ENCODE results near the gene BNIP1.

Gene BNIP1

DNA sequence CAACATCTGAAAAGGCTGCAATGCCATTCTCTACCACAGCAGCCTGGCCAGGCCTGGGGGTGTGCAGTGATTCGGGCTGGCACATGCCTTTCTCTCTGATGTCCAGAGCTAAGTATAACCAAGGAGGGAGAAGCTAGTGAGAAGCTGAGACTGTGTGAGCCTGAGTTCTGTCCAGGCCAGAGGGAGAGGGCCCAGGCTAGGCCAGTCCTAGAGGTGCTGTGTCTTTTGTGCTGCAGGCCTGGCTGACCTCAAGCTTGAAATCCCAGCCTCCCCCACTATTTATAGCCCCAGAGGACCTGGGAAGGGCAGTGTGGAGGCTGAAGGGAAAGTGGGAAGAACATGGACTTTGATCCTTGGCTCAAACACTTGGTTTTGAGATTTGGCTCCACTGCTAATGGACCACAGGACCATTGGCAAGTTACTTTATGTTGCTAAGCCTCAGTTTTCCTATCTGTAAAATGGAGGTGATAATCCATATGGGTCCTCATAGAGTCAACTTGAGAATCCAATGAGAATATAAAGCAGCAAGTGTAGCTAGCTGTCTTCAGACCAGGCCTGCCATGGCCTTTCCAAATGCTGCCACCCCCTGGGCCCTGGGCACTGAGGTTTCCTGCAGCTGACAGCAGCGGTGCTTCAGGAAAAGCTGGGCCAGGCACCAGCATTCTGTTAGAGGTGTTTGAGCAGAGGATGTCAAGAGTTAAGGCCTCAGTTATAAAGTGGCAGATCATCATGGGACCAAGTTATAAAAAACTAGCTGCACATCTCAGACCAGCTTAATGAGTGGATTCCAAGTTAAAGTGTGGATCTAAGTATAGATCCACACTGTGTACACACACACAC, 21.1 kb downstream of the BNIP1 start:
- DNase-seq (ENCODE audit: low read depth), result no peak

DNA sequence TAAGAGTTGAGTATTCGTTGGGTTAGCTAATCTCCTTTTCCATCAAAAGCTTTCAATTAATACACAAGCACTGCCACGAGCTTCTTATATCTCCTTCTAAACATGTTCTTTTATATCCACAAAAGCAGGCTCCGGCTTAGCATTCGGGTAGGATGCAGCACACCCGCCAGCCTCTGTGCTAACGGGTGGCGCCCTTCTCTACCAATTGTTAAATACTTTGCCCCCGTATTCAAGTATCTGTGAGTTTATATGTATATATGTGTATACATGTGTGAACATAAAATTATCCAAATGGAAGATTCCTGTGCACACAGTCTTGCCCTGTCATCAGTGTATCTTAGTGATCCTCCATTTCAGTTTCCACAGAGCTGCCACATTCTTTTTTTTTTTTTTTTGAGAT, 27.8 kb downstream of the BNIP1 start:
- DNase-seq (ENCODE audit: low read depth), result no peak

GRCh38 chr5:173175523-173175922, 31.2 kb downstream of the BNIP1 start:
- no peak for DNase-seq (ENCODE audit: low read depth)

DNA sequence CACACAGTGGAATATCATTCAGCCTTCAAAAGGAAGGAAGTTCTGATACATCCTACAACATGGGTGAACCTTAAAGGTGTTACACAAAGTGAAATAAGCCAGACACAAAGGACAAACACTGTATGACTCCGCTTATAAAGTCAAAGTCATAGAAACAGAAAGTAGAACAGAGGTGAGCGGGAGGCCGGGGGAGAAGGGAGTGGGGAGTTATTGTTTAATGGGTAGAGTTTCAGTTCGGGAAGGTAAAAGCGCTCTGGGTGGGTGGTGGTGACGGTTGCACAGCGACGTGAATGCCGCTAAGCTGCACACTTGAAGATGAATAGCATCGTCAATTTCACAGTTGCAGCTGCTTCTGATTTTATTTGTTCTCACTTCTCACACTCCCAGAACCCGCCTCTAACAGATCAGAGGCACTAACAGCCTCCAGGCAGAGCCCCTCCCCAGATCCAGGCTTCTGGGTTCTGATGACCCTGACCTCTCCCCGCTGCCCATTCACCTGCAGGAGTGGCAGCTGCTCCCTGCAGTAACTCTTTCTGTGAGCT, 34.1 kb downstream of the BNIP1 start:
- DNase-seq (ENCODE audit: low read depth), result no peak

- DNase-seq (ENCODE audit: low read depth), result no peak
Observed at GRCh38 chr5:173180331-173180730, 36.0 kb downstream of the BNIP1 start.

DNA sequence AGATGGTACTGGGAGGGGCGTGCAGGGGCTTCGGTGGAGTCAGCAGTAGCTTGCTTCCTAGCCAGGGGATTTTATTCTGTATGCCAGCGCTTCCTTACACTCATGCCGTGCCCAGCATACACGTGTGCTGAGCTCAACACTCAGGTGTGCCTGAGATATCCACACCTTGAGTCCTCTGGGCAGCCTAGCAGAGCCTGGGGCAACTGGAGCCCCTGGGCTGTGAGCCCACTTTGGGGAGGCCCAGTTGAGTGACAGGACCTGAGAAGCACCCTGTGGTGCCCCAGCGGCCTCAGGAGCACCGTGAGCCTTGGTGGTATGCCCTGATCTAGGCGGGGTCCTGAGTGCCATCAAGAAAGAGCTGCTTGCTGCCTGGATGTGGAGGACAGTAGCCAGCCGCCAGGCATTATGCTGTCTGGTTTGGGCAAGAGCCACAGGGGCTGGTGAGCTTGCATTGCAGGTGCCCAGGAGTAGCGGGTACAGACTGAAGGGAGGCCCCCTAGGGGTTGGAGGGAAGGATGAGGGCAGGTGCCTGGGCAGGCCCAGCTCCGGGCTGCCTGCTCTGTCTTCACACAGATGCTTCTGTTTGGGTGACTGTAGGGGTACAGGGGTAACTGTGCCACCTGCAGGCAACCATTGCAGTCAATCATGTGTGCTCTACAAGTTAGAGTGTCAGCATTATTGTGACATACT, 42.9 kb downstream of the BNIP1 start:
- no peak for DNase-seq (ENCODE audit: low read depth)

DNA sequence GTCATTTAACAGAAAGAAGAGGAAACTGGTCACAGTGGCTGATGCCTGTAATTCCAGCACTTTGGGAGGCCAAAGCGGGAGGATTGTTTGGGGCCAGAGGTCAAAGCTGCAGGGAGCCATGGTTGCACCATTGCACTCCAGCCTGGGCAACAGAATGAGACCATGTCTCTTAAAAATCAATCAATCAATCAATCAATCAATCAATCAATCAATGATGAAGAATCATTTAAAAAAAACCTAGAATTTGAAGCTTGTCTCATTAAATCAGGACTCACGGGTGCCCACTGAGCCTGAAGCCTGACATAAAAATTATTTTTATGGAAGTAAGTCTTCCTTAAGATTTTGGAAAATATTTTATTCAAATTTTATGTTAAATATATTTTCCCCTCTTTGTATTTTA, 43.9 kb downstream of the BNIP1 start:
- no peak for DNase-seq (ENCODE audit: low read depth)

- no peak for DNase-seq (ENCODE audit: low read depth)
Observed at GRCh38 chr5:173191015-173191414, 46.7 kb downstream of the BNIP1 start.

DNA sequence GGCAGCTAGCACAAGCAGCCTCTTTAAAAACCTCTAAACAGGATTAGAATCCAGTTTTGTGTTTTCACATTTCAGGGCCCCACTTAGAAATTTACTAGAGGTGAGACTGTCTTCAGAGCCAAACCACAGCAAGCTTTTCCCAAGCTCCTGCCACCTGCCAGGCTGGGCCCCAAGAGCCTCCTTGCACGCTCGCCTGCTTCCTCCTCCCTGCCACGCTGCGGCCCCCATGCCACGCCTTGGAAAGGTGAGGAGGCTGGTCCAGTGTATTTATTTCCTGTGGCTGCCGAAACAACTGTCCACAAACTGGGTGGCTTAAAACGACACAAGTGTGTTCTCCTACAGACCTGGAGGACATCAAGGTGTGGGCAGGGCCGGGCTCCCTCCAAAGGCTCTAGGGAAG, 47.2 kb downstream of the BNIP1 start:
- no peak for DNase-seq (ENCODE audit: low read depth)

- DNase-seq (ENCODE audit: low read depth), result no peak
Observed at GRCh38 chr5:173192561-173192960, 48.2 kb downstream of the BNIP1 start.

GRCh38 chr5:173196133-173196952, 52.0 kb downstream of the BNIP1 start:
- no peak for DNase-seq (ENCODE audit: low read depth)

- no peak for DNase-seq (ENCODE audit: low read depth)
Observed at GRCh38 chr5:173197375-173197891, 53.1 kb downstream of the BNIP1 start.

- no peak for DNase-seq (ENCODE audit: low read depth)
Observed at GRCh38 chr5:173198049-173198448, 53.7 kb downstream of the BNIP1 start.

- DNase-seq (ENCODE audit: low read depth), result no peak
Observed at GRCh38 chr5:173200356-173200755, 56.0 kb downstream of the BNIP1 start.

DNA sequence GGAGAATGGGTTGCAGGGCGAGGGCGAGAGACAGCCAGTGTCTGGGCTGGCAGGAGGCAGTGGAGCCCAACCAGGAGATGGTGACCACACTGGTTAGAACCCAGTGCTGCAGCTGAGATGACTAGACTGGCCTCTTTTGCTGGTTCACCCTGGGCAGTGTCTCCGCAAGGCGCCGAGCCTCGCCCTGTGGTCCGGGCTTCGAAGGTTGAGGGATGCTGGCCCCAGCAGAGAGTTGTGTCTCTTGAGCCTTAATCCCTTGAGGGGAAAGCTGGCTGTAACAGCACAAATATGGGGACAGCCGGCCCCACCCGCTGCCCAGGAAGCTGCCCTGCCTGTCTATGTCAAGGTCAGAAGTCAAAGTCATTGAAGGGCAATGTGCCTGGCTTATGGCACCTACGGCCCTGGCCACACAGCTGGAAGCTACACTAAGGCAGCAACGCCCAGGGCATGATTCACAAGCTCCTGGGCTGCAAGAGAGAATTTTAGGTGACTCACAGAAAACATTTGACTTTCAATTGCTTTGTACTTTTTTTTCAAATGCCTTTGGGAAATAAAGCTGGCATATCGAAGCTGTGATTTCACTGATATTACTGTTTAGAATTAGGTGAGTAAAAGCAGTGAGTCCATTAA, 57.4 kb downstream of the BNIP1 start:
- no peak for DNase-seq (ENCODE audit: low read depth)

GRCh38 chr5:173202266-173202875, 58.0 kb downstream of the BNIP1 start:
- DNase-seq (ENCODE audit: low read depth), result no peak

DNA sequence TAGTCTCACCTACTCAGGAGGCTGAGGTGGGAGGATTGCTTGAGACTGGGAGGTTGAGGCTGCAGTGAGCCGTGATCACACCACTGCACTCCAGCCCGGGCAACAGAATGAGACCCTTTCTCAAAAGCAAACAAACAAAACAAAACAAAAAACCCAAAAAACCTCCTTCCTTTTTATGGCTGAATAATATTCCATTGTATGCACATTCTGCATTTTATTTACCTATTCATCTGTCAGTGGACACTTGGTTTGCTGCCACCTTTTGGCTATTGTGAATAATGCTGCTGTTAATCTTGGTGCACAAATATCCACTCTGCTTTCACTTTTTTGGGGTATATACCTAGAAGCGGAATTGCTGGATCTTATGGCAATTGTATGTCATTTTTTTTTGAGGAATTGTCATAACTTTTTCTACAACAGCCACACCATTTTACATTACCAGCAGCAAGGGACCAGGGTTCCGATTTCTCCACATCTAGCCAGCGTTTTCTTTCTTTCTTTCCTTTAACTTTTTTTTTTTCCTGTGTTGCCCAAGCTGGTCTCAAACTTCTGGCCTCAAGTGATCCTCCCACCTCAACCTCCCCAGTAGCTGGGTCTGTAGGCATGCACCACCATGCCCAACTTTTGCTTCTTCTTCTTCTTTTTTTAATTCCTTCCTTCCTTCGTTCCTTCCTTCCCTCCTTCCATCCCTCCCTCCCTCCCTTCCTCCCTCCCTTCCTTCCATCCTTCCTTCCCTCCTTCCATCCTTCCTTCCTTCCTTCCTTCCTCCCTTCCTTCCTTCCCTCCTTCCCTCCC, 60.1 kb downstream of the BNIP1 start:
- DNase-seq (ENCODE audit: low read depth), result no peak

GRCh38 chr5:173205916-173206315, 61.6 kb downstream of the BNIP1 start:
- DNase-seq (ENCODE audit: low read depth), result no peak

- DNase-seq (ENCODE audit: low read depth), result no peak
Observed at GRCh38 chr5:173208296-173208695, 64.0 kb downstream of the BNIP1 start.

DNA sequence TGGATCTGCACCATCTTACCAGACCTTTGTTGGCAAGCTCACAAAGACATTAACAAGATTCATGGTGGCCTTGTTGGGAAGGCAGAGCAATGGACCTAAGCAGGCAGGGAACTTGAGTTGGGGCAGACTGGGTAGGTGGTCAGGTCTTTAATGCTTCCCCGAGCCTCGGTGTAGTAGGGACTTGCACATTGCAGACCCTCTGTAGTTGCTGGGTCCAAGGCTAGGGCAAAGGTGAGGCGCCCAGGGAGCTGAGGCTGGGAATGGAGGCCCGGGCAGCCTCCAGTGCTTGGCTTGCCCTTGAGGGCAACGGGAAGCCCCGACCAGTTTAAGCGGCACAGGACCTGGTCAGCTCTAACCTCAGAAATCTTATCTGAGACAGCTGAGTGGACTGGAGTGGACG, 66.5 kb downstream of the BNIP1 start:
- no peak for DNase-seq (ENCODE audit: low read depth)

Data from stimulated activated CD8-positive, alpha-beta memory T cell treated with anti-CD3 and anti-CD28 coated beads, Interleukin-12 subunit alpha, Interleukin-12 subunit beta, amount 100 ng/mL, for 4 hours (primary cell).